Hepatocyte (in vitro differentiated cells): ENCODE measurements around the gene UBE2E1. TPM values are rescaled to one million over a fixed set of nuclear protein-coding genes. Genes with fewer than 3 reads are reported as not detected.
"Not testable (repeated sequence)": the region's sequence is repeated elsewhere in the genome, so short reads cannot be mapped to it uniquely, and the experiment has no call there.

Experiments
- DNase-seq: peaks from one replicate; pipeline ENCODE4 v3.0.0-alpha.2; 2016; ENCODE audit warnings: low spot score
- H2AFZ ChIP-seq: fragments of 200-600 bp; sonication (generic); 2 replicates; pipeline ENCODE4 v1.6.0; 2016; ENCODE audit warnings: antibody characterized with exemption, mild to moderate bottlenecking
- H3K27ac ChIP-seq: fragments of 200-600 bp; sonication (generic); 2 replicates; pipeline ENCODE4 v1.5.1; 2016; ENCODE audit warnings: mild to moderate bottlenecking
- H3K27me3 ChIP-seq: fragments of 200-600 bp; sonication (generic); 2 replicates; pipeline ENCODE4 v1.6.1; 2016
- H3K36me3 ChIP-seq: fragments of 200-600 bp; sonication (generic); replicated peaks from 2 replicates; pipeline ENCODE4 v1.5.1; 2016; ENCODE audit warnings: low read depth; ENCODE audit not compliant: insufficient read depth
- H3K4me1 ChIP-seq: fragments of 200-600 bp; sonication (generic); 2 replicates; pipeline ENCODE4 v1.5.1; 2016; ENCODE audit warnings: mild to moderate bottlenecking, moderate library complexity; ENCODE audit not compliant: insufficient read depth
- H3K4me2 ChIP-seq: fragments of 200-600 bp; sonication (generic); 2 replicates; pipeline ENCODE4 v1.6.0; 2016
- H3K4me3 ChIP-seq: fragments of 200-600 bp; sonication (generic); 2 replicates; pipeline ENCODE4 v1.5.1; 2016; ENCODE audit warnings: mild to moderate bottlenecking
- H3K79me2 ChIP-seq: fragments of 200-600 bp; sonication (generic); 2 replicates; pipeline ENCODE4 v1.6.0; 2017; ENCODE audit warnings: mild to moderate bottlenecking
- H3K9me2 ChIP-seq: fragments of 200-600 bp; sonication (generic); replicated peaks from 2 replicates; pipeline ENCODE4 v1.6.0; 2017; ENCODE audit warnings: mild to moderate bottlenecking; ENCODE audit not compliant: insufficient read depth
- H3K9me3 ChIP-seq: fragments of 200-600 bp; sonication (generic); 2 replicates; pipeline ENCODE4 v1.5.1; 2016; ENCODE audit warnings: low read depth, mild to moderate bottlenecking
- H4K20me1 ChIP-seq: fragments of 200-600 bp; sonication (generic); 2 replicates; pipeline ENCODE4 v1.6.0; 2016; ENCODE audit warnings: mild to moderate bottlenecking; ENCODE audit not compliant: insufficient read depth, poor library complexity, severe bottlenecking
- CTCF ChIP-seq: fragments of 200-600 bp; sonication (generic); IDR thresholded peaks from 2 replicates; pipeline ENCODE4 v1.5.1; 2016; ENCODE audit warnings: antibody characterized with exemption, mild to moderate bottlenecking; ENCODE audit not compliant: poor library complexity
- EZH2 ChIP-seq: fragments of 200-600 bp; sonication (generic); IDR thresholded peaks from 2 replicates; pipeline ENCODE4 v1.6.1; 2016; ENCODE audit warnings: antibody characterized with exemption, mild to moderate bottlenecking, borderline replicate concordance
- EZH2phosphoT487 ChIP-seq: fragments of 200-600 bp; sonication (generic); IDR thresholded peaks from one replicate; pipeline ENCODE4 v1.6.1; 2018; ENCODE audit warnings: antibody characterized with exemption, mild to moderate bottlenecking, low read depth, moderate library complexity; ENCODE audit not compliant: unreplicated experiment, severe bottlenecking
- WGBS: methylation state at CpG from one replicate; pipeline ENCODE4 v1.1.6; 2016; ENCODE audit warnings: low lambda C conversion rate; ENCODE audit errors: missing lambda C conversion rate; 5-methylcytosine and 5-hydroxymethylcytosine counted together
- polyA plus RNA-seq: library from polyadenylated mRNA; unstranded; fragments of >200 nt; fragmentation: Nextera tagmentation; extraction: Ambion mirVana; gene quantifications from 2 replicates; pipeline ENCODE4 v1.2.1, GENCODE V29; 2016
- total RNA-seq: library from RNA; depleted of rRNA; stranded (reverse); fragments of >200 nt; gene quantifications from 2 replicates; pipeline ENCODE4 v1.2.3, GENCODE V29; 2014

The UBE2E1 gene
- total and polyA plus RNA-seq, 2 experiments from 2014 or later, result 20.8 to 179 TPM

GRCh38 chr3:23916152-23916885, 110.6 kb downstream of the UBE2E1 start:
- no peaks in the 10 kb centered on the region for H3K9me3 ChIP-seq
- no peak for DNase-seq
- H3K27me3 ChIP-seq, result no peaks in the 10 kb centered on the region
- peak overlapping the region; percentile 78 for H3K4me2 ChIP-seq
- H2AFZ ChIP-seq, result peak overlapping the region; percentile 69
- H3K4me3 ChIP-seq, result peak overlapping the region; percentile 30
- peaks cover 49% of the 10 kb centered on the region for H4K20me1 ChIP-seq
- H3K9me2 ChIP-seq, result no peaks in the 10 kb centered on the region
- TF ChIP-seq CTCF, result no peak
- TF ChIP-seq EZH2phosphoT487, result no peak
- TF ChIP-seq EZH2, result no peak
- 3% methylated on average over 48 of the region's 48 CpGs for WGBS
- H3K4me1 ChIP-seq, result peaks cover 24% of the 10 kb centered on the region
- no peaks in the 10 kb centered on the region for H3K36me3 ChIP-seq
- peaks cover 69% of the 10 kb centered on the region for H3K79me2 ChIP-seq
- peak overlapping the region; percentile 89 for H3K27ac ChIP-seq

- Histone ChIP-seq H3K4me1 (peaks cover 24% of the 10 kb centered on the region), H3K36me3 (no peaks in the 10 kb centered on the region), H3K9me2 (no peaks in the 10 kb centered on the region), H3K79me2 (peaks cover 61% of the 10 kb centered on the region), H3K4me3 (peak within 1 kb of the TSS; percentile 65), H4K20me1 (peaks cover 49% of the 10 kb centered on the region), H3K9me3 (no peaks in the 10 kb centered on the region), H3K27ac (peak within 1 kb of the TSS; percentile 92), H2AFZ (peak within 1 kb of the TSS; percentile 69), H3K4me2 (peak within 1 kb of the TSS; percentile 99), H3K27me3 (no peaks in the 10 kb centered on the region)
- DNase-seq, result peak; percentile 98
- WGBS, result under 1% methylated on average over 62 of the region's 64 CpGs
- no peak for TF ChIP-seq EZH2phosphoT487
- no peak for TF ChIP-seq EZH2
- peak; percentile 6 for TF ChIP-seq CTCF
These were observed 111.3 kb downstream of the UBE2E1 start, which contains the start of the genes NKIRAS1 and RPL15 for GRCh38 chr3:23916886-23917678. NKIRAS1 (minus strand) TSS chr3:23916990; CDS start chr3:23910904, 6,086 bp downstream. RPL15 (plus strand) TSS chr3:23917132; CDS start chr3:23917860, 728 bp downstream.

GRCh38 chr3:23917679-23918303, 112.0 kb downstream of the UBE2E1 start:
- Histone ChIP-seq H3K79me2 (peaks cover 56% of the 10 kb centered on the region), H3K4me1 (peaks cover 24% of the 10 kb centered on the region), H2AFZ (peak overlapping the region; percentile 50), H3K27ac (peak overlapping the region; percentile 92), H4K20me1 (peaks cover 49% of the 10 kb centered on the region), H3K4me2 (peak overlapping the region; percentile 99), H3K4me3 (peak overlapping the region; percentile 65)
- H3K36me3 ChIP-seq, H3K9me3 ChIP-seq, H3K9me2 ChIP-seq, H3K27me3 ChIP-seq: not testable (repeated sequence)
- WGBS, result 2% methylated on average over 21 of the region's 21 CpGs
- DNase-seq, result peak; percentile 70

- Histone ChIP-seq H3K27ac (peak overlapping the region; percentile 92), H3K4me2 (peak overlapping the region; percentile 99), H4K20me1 (peaks cover 48% of the 10 kb centered on the region), H3K79me2 (peaks cover 50% of the 10 kb centered on the region), H3K4me1 (peaks cover 24% of the 10 kb centered on the region), H3K4me3 (peak overlapping the region; percentile 65)
- not testable (repeated sequence) for H3K9me2 ChIP-seq, H3K36me3 ChIP-seq, H2AFZ ChIP-seq, DNase-seq, H3K9me3 ChIP-seq, H3K27me3 ChIP-seq
- 21% methylated on average over 12 of the region's 12 CpGs for WGBS
These were observed 112.6 kb downstream of the UBE2E1 start for GRCh38 chr3:23918331-23918730.
